Measurements from ENCODE around the gene C17orf67.

DNA sequence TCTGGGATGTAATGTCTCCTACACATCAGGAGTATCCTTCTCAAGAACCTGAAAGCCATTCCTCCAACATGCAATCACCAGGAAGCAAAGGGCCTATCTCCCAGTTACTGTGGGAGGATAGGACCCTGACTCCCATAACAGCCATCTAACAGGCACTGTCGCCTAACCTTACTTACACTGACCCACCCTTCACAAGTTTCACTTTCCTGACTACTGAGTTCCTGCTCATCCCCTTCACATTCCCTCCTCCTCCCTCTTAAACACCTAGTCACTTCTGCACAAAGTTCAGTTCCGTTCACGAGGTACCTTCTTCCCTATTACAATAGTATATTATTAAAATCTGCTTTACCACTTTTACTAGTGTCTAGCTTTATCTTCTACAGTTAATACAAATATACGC lies 1.3 kb downstream of the C17orf67 start:
- TF ChIP-seq, protein P1, sequence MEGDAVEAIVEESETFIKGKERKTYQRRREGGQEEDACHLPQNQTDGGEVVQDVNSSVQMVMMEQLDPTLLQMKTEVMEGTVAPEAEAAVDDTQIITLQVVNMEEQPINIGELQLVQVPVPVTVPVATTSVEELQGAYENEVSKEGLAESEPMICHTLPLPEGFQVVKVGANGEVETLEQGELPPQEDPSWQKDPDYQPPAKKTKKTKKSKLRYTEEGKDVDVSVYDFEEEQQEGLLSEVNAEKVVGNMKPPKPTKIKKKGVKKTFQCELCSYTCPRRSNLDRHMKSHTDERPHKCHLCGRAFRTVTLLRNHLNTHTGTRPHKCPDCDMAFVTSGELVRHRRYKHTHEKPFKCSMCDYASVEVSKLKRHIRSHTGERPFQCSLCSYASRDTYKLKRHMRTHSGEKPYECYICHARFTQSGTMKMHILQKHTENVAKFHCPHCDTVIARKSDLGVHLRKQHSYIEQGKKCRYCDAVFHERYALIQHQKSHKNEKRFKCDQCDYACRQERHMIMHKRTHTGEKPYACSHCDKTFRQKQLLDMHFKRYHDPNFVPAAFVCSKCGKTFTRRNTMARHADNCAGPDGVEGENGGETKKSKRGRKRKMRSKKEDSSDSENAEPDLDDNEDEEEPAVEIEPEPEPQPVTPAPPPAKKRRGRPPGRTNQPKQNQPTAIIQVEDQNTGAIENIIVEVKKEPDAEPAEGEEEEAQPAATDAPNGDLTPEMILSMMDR (IDR thresholded peaks at IDR 0.05; ENCODE audit: low read depth, low read length, missing input control): no peak
- TF ChIP-seq, protein P2, sequence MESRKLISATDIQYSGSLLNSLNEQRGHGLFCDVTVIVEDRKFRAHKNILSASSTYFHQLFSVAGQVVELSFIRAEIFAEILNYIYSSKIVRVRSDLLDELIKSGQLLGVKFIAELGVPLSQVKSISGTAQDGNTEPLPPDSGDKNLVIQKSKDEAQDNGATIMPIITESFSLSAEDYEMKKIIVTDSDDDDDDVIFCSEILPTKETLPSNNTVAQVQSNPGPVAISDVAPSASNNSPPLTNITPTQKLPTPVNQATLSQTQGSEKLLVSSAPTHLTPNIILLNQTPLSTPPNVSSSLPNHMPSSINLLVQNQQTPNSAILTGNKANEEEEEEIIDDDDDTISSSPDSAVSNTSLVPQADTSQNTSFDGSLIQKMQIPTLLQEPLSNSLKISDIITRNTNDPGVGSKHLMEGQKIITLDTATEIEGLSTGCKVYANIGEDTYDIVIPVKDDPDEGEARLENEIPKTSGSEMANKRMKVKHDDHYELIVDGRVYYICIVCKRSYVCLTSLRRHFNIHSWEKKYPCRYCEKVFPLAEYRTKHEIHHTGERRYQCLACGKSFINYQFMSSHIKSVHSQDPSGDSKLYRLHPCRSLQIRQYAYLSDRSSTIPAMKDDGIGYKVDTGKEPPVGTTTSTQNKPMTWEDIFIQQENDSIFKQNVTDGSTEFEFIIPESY (IDR thresholded peaks at IDR 0.05): no peak
- TF ChIP-seq JUND (IDR thresholded peaks at IDR 0.05) (no peak), RAD21 (IDR thresholded peaks at IDR 0.05) (no peak), GABPA (IDR thresholded peaks at IDR 0.05 in 1 of 2, conservative IDR thresholded peaks at IDR 0.05 in 1 of 2) (no peak)
- TF ChIP-seq, protein P3, sequence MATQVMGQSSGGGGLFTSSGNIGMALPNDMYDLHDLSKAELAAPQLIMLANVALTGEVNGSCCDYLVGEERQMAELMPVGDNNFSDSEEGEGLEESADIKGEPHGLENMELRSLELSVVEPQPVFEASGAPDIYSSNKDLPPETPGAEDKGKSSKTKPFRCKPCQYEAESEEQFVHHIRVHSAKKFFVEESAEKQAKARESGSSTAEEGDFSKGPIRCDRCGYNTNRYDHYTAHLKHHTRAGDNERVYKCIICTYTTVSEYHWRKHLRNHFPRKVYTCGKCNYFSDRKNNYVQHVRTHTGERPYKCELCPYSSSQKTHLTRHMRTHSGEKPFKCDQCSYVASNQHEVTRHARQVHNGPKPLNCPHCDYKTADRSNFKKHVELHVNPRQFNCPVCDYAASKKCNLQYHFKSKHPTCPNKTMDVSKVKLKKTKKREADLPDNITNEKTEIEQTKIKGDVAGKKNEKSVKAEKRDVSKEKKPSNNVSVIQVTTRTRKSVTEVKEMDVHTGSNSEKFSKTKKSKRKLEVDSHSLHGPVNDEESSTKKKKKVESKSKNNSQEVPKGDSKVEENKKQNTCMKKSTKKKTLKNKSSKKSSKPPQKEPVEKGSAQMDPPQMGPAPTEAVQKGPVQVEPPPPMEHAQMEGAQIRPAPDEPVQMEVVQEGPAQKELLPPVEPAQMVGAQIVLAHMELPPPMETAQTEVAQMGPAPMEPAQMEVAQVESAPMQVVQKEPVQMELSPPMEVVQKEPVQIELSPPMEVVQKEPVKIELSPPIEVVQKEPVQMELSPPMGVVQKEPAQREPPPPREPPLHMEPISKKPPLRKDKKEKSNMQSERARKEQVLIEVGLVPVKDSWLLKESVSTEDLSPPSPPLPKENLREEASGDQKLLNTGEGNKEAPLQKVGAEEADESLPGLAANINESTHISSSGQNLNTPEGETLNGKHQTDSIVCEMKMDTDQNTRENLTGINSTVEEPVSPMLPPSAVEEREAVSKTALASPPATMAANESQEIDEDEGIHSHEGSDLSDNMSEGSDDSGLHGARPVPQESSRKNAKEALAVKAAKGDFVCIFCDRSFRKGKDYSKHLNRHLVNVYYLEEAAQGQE (IDR thresholded peaks at IDR 0.05): no peak
